WERI-Rb-1 (cell line): ENCODE measurements around the gene STRN3.
"Not testable (repeated sequence)": the region's sequence is repeated elsewhere in the genome, so short reads cannot be mapped to it uniquely, and the experiment has no call there.

ENCODE experiments used
- DNase-seq: peaks from one replicate; pipeline ENCODE4 v3.0.0-alpha.2; 2020
- H3K27ac ChIP-seq: fragments of 250-450 bp; sonication (Bioruptor Pico); 2 replicates; pipeline ENCODE4 v1.5.1; 2020; ENCODE audit warnings: mild to moderate bottlenecking, moderate library complexity
- H3K27me3 ChIP-seq: fragments of 250-450 bp; sonication (Bioruptor Pico); 2 replicates; pipeline ENCODE4 v1.5.1; 2021; ENCODE audit warnings: mild to moderate bottlenecking, low read depth, moderate library complexity; ENCODE audit not compliant: insufficient read depth, severe bottlenecking
- H3K36me3 ChIP-seq: fragments of 250-450 bp; sonication (Bioruptor Pico); 2 replicates; pipeline ENCODE4 v1.5.1; 2020; ENCODE audit warnings: mild to moderate bottlenecking, moderate library complexity
- H3K4me3 ChIP-seq: 2 replicates; pipeline ENCODE4 v1.5.1; 2011; ENCODE audit warnings: low read depth, mild to moderate bottlenecking, control low read depth, low read length
- H3K9me3 ChIP-seq: fragments of 250-450 bp; sonication (Bioruptor Pico); 2 replicates; pipeline ENCODE4 v1.5.1; 2021; ENCODE audit warnings: mild to moderate bottlenecking, moderate library complexity; ENCODE audit not compliant: severe bottlenecking
- TF ChIP-seq, protein P1 (sequence below): IDR thresholded peaks from 2 replicates; pipeline ENCODE4 v1.5.1; 2011; ENCODE audit warnings: low read depth, mild to moderate bottlenecking, control low read depth, inconsistent platforms, low read length

The STRN3 gene

GRCh38 chr14:31051511-31051910 lies 25.3 kb upstream of the STRN3 start:
- Histone ChIP-seq H3K27ac (no peak overlapping the region), H3K36me3 (no peaks in the 10 kb centered on the region), H3K9me3 (no peaks in the 10 kb centered on the region), H3K27me3 (no peaks in the 10 kb centered on the region), H3K4me3 (no peak overlapping the region)
- DNase-seq, result no peak
- TF ChIP-seq, protein P1, sequence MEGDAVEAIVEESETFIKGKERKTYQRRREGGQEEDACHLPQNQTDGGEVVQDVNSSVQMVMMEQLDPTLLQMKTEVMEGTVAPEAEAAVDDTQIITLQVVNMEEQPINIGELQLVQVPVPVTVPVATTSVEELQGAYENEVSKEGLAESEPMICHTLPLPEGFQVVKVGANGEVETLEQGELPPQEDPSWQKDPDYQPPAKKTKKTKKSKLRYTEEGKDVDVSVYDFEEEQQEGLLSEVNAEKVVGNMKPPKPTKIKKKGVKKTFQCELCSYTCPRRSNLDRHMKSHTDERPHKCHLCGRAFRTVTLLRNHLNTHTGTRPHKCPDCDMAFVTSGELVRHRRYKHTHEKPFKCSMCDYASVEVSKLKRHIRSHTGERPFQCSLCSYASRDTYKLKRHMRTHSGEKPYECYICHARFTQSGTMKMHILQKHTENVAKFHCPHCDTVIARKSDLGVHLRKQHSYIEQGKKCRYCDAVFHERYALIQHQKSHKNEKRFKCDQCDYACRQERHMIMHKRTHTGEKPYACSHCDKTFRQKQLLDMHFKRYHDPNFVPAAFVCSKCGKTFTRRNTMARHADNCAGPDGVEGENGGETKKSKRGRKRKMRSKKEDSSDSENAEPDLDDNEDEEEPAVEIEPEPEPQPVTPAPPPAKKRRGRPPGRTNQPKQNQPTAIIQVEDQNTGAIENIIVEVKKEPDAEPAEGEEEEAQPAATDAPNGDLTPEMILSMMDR, result no peak

DNA sequence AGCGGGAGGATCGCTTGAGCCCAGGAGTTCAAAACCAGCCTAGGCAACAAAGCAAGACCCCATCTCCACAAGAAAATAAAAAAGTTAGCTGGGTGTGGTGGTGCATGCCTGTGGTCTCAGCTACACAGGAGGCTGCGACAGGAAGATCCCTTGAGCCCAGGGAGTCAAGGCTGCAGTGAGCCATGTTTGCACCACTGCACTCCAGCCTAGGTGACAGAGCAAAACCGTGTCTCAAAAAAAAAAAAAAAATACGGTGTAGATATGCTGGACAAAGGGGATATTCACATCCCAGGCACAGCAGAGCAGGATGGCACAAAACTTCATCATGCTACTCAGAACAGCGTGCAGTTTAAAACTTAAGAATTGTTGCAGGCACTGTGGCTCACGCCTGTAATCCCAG lies 24.8 kb upstream of the STRN3 start:
- DNase-seq, result no peak
- Histone ChIP-seq H3K4me3 (no peak overlapping the region), H3K27me3 (no peaks in the 10 kb centered on the region), H3K9me3 (no peaks in the 10 kb centered on the region), H3K27ac (no peak overlapping the region), H3K36me3 (no peaks in the 10 kb centered on the region)
- TF ChIP-seq, protein P1, result no peak

DNA sequence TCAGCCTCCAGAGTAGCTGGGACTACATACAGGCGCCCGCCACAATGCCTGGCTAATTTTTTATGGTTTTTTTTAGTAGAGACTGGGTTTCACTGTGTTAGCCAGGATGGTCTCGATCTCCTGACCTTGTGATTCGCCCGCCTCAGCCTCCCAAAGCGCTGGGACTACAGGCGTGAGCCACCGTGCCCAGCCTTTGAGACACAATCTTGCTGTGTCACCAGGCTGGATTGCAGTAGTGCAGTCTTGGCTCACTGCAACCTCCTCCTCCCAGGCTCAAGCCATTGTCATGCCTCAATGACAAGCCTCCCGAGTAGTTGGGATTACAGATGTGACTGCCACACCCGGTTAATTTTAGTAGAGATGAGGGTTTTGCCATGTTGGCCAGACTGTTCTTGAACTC lies 21.3 kb upstream of the STRN3 start:
- TF ChIP-seq, protein P1, result no peak
- Histone ChIP-seq H3K27ac (no peak overlapping the region), H3K4me3 (no peak overlapping the region), H3K9me3 (no peaks in the 10 kb centered on the region), H3K27me3 (no peaks in the 10 kb centered on the region), H3K36me3 (no peaks in the 10 kb centered on the region)
- DNase-seq, result no peak

GRCh38 chr14:31045501-31046080 lies 19.4 kb upstream of the STRN3 start:
- TF ChIP-seq, protein P1, result no peak
- no peak for DNase-seq
- H3K9me3 ChIP-seq, result no peaks in the 10 kb centered on the region
- H3K27me3 ChIP-seq, result no peaks in the 10 kb centered on the region
- H3K4me3 ChIP-seq, result no peak overlapping the region
- no peaks in the 10 kb centered on the region for H3K36me3 ChIP-seq
- H3K27ac ChIP-seq, result no peak overlapping the region

- TF ChIP-seq, protein P1, result no peak
- Histone ChIP-seq H3K4me3 (no peak overlapping the region), H3K27ac (no peak overlapping the region), H3K36me3 (no peaks in the 10 kb centered on the region), H3K9me3 (no peaks in the 10 kb centered on the region), H3K27me3 (no peaks in the 10 kb centered on the region)
- DNase-seq, result no peak
These were observed 17.2 kb upstream of the STRN3 start for GRCh38 chr14:31043379-31043778.

GRCh38 chr14:31042893-31043292 lies 16.7 kb upstream of the STRN3 start:
- H3K4me3 ChIP-seq, DNase-seq, H3K9me3 ChIP-seq, H3K36me3 ChIP-seq, H3K27ac ChIP-seq, H3K27me3 ChIP-seq: not testable (repeated sequence)
